GM23338 (cell line): Measurements from ENCODE around the gene ADH5. TPM values are rescaled to one million over a fixed set of nuclear protein-coding genes. Genes with fewer than 3 reads are reported as not detected.

Experiments
- ATAC-seq: fragments of 200-7000 bp; cut with Tn5 transposase; 3 replicates; pipeline ENCODE4 v1.9.1; 2020
- DNase-seq: peaks from one replicate; pipeline ENCODE4 v3.0.0-alpha.2; 2015; ENCODE audit warnings: low spot score
- H2AFZ ChIP-seq: fragments of 200-600 bp; sonication (generic); 2 replicates; pipeline ENCODE4 v1.8.0; 2016; ENCODE audit warnings: antibody characterized with exemption, mild to moderate bottlenecking, moderate library complexity
- H3F3A ChIP-seq: fragments of 200-600 bp; sonication (generic); replicated peaks from 2 replicates; pipeline ENCODE4 v1.8.0; 2017; ENCODE audit warnings: antibody characterized with exemption, mixed run types, low read depth
- H3K27ac ChIP-seq: fragments of 200-600 bp; sonication (generic); 2 replicates; pipeline ENCODE4 v1.6.1; 2016; ENCODE audit warnings: low read depth
- H3K27me3 ChIP-seq: fragments of 200-600 bp; sonication (generic); 2 replicates; pipeline ENCODE4 v1.8.0; 2016; ENCODE audit warnings: mild to moderate bottlenecking, mixed run types, moderate library complexity; ENCODE audit not compliant: insufficient read depth
- H3K36me3 ChIP-seq: fragments of 200-600 bp; sonication (generic); 2 replicates; pipeline ENCODE4 v1.8.0; 2016; ENCODE audit warnings: mild to moderate bottlenecking; ENCODE audit not compliant: insufficient read depth
- H3K4me1 ChIP-seq: fragments of 200-600 bp; sonication (generic); 2 replicates; pipeline ENCODE4 v1.8.0; 2016; ENCODE audit warnings: mild to moderate bottlenecking, moderate library complexity; ENCODE audit not compliant: insufficient read depth
- H3K4me2 ChIP-seq: fragments of 200-600 bp; sonication (generic); 2 replicates; pipeline ENCODE4 v1.7.1; 2017; ENCODE audit warnings: mixed run types
- H3K4me3 ChIP-seq: fragments of 200-600 bp; sonication (generic); 2 replicates; pipeline ENCODE4 v1.6.1; 2016; ENCODE audit warnings: mixed run types
- H3K79me2 ChIP-seq: fragments of 200-600 bp; sonication (generic); replicated peaks from 2 replicates; pipeline ENCODE4 v1.8.0; 2017; ENCODE audit warnings: mild to moderate bottlenecking; ENCODE audit not compliant: insufficient read depth
- H3K9me2 ChIP-seq: fragments of 200-600 bp; sonication (generic); 2 replicates; pipeline ENCODE4 v1.8.0; 2017; ENCODE audit not compliant: insufficient read depth
- H4K20me1 ChIP-seq: fragments of 200-600 bp; sonication (generic); replicated peaks from 2 replicates; pipeline ENCODE4 v1.8.0; 2017; ENCODE audit warnings: mild to moderate bottlenecking; ENCODE audit not compliant: insufficient read depth
- H3K27ac Mint-ChIP-seq: 2 replicates; pipeline ENCODE4 v1.8.0; 2020; ENCODE audit warnings: inconsistent platforms, mild to moderate bottlenecking, moderate library complexity, mixed read lengths
- H3K27me3 Mint-ChIP-seq: 3 replicates; pipeline ENCODE4 v1.8.0; 2022; ENCODE audit warnings: low read depth, mild to moderate bottlenecking, moderate library complexity, mixed read lengths, inconsistent platforms; ENCODE audit not compliant: insufficient read depth, poor library complexity
- H3K36me3 Mint-ChIP-seq: 3 replicates; pipeline ENCODE4 v1.8.0; 2021; ENCODE audit warnings: low read depth, mild to moderate bottlenecking, inconsistent platforms, moderate library complexity, mixed read lengths
- H3K4me1 Mint-ChIP-seq: 3 replicates; pipeline ENCODE4 v1.8.0; 2020; ENCODE audit warnings: mild to moderate bottlenecking, inconsistent platforms, mixed read lengths
- H3K4me3 Mint-ChIP-seq: 3 replicates; pipeline ENCODE4 v1.8.0; 2021; ENCODE audit warnings: moderate library complexity, mild to moderate bottlenecking, inconsistent platforms, mixed read lengths
- H3K9me3 Mint-ChIP-seq: 3 replicates; pipeline ENCODE4 v1.8.0; 2020; ENCODE audit warnings: moderate library complexity, mild to moderate bottlenecking, inconsistent platforms, mixed read lengths
- CREB1 ChIP-seq: fragments of 250-450 bp; sonication (Bioruptor Pico); IDR thresholded peaks from 2 replicates; pipeline ENCODE4 v1.5.0; 2020; ENCODE audit warnings: low read depth, mild to moderate bottlenecking, moderate library complexity
- EZH2 ChIP-seq: fragments of 200-600 bp; sonication (generic); IDR thresholded peaks from one replicate; pipeline ENCODE4 v1.8.0; 2017; ENCODE audit warnings: antibody characterized with exemption, mild to moderate bottlenecking, low read depth; ENCODE audit not compliant: unreplicated experiment
- EZH2phosphoT487 ChIP-seq: fragments of 200-600 bp; sonication (generic); IDR thresholded peaks from one replicate; pipeline ENCODE4 v1.8.1; 2018; ENCODE audit warnings: antibody characterized with exemption; ENCODE audit not compliant: unreplicated experiment
- JUNB ChIP-seq: IDR thresholded peaks from one replicate; pipeline ENCODE4 v1.6.1; 2016; ENCODE audit warnings: antibody characterized with exemption; ENCODE audit not compliant: unreplicated experiment
- NANOG ChIP-seq: IDR thresholded peaks from 2 replicates; pipeline ENCODE4 v1.6.1; 2016; ENCODE audit warnings: antibody characterized with exemption, borderline replicate concordance
- POLR2AphosphoS5 ChIP-seq: IDR thresholded peaks from 2 replicates; pipeline ENCODE4 v1.6.1; 2016; ENCODE audit warnings: antibody characterized with exemption, low read depth
- STAT1 ChIP-seq: IDR thresholded peaks from one replicate; pipeline ENCODE4 v1.6.1; 2016; ENCODE audit warnings: antibody characterized with exemption; ENCODE audit not compliant: unreplicated experiment
- ZNF114 ChIP-seq: fragments of 250-450 bp; sonication (Bioruptor Pico); IDR thresholded peaks from 2 replicates; pipeline ENCODE4 v1.5.0; 2020; ENCODE audit warnings: mild to moderate bottlenecking, moderate library complexity
- ZNF331 ChIP-seq: fragments of 250-450 bp; sonication (Bioruptor Pico); IDR thresholded peaks from 2 replicates; pipeline ENCODE4 v1.5.0; 2020; ENCODE audit warnings: low read depth, mild to moderate bottlenecking, moderate library complexity
- polyA plus RNA-seq: library from polyadenylated mRNA; unstranded; fragments of >200 nt; fragmentation: Nextera tagmentation; extraction: Ambion mirVana; gene quantifications from 2 replicates; pipeline ENCODE4 v1.2.1, GENCODE V29; 2016
- total RNA-seq: library from RNA; depleted of rRNA; stranded (reverse); fragments of >200 nt; shearing (Covaris generic); gene quantifications from 2 replicates; pipeline ENCODE4 v1.2.3, GENCODE V29; 2014
- TF ChIP-seq, protein P1 (sequence below), 2 experiments: fragments of 200-600 bp in 1 of 2; sonication (generic) in 1 of 2; conservative IDR thresholded peaks; 2 replicates each; pipeline versions ENCODE4 v1.5.1 to v1.6.1; 2016 to 2017; ENCODE audit warnings: antibody characterized with exemption in 2 of 2, low read depth in 2 of 2, mild to moderate bottlenecking in 2 of 2, moderate library complexity in 1 of 2
- TF ChIP-seq, protein P2 (sequence below): fragments of 250-450 bp; sonication (Bioruptor Pico); IDR thresholded peaks from 2 replicates; pipeline ENCODE4 v1.5.0; 2020; ENCODE audit warnings: mild to moderate bottlenecking, moderate library complexity
- TF ChIP-seq, protein P3 (sequence below): IDR thresholded peaks from 2 replicates; pipeline ENCODE4 v1.6.1; 2016; ENCODE audit warnings: antibody characterized with exemption
- TF ChIP-seq, protein P4 (sequence below): IDR thresholded peaks from one replicate; pipeline ENCODE4 v1.6.1; 2018; ENCODE audit warnings: antibody characterized with exemption; ENCODE audit not compliant: unreplicated experiment

Gene ADH5
- total and polyA plus RNA-seq, 2 experiments from 2014 or later: 224 to 250 TPM

DNA sequence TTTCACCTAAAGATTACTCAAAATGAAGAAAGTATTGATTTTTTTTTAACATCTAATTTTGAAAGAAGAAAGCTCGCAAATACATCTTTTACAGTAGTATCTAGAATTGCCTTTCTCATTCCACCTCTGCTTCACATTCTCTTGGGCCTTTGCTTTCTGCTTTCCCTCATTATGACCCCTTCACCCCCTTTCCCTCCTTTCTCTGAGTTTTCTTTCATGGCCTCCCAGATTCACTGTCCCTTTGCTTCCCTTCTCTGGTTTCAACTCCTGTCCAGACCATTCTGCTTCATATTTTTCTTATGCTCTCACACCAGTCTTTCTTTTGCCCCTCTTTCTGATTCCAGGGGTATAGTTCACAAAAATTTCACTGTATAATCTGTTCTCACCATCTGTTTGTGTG, 29.0 kb downstream of the ADH5 start:
- Histone ChIP-seq H3K27ac (no peak overlapping the region), H3K4me3 (no peak overlapping the region), H3K9me2 (no peaks in the 10 kb centered on the region), H3K27me3 (no peaks in the 10 kb centered on the region), H3K4me1 (peaks cover 3% of the 10 kb centered on the region; the same call in 1 of the 2 replicates), H4K20me1 (0 out of 2 replicates have a peak, but pooled peaks cover 13% of the 10 kb centered on the region), H2AFZ (no peak overlapping the region), H3K4me2 (no peak overlapping the region), H3F3A (no peaks in the 10 kb centered on the region), H3K36me3 (peaks cover 25% of the 10 kb centered on the region; the same call in 1 of the 2 replicates), H3K79me2 (peaks cover 16% of the 10 kb centered on the region)
- ATAC-seq (no peak), DNase-seq (no peak)
- Mint-ChIP-seq H3K4me1 (peaks cover 9% of the 10 kb centered on the region), H3K27ac (no peak overlapping the region; the same call in 1 of the 2 replicates), H3K36me3 (peaks cover 62% of the 10 kb centered on the region), H3K27me3 (peaks cover 5% of the 10 kb centered on the region), H3K4me3 (no peak overlapping the region), H3K9me3 (no peaks in the 10 kb centered on the region)
- no peak for TF ChIP-seq ZNF114
- TF ChIP-seq NANOG: no peak
- no peak for TF ChIP-seq JUNB
- TF ChIP-seq, protein P1, sequence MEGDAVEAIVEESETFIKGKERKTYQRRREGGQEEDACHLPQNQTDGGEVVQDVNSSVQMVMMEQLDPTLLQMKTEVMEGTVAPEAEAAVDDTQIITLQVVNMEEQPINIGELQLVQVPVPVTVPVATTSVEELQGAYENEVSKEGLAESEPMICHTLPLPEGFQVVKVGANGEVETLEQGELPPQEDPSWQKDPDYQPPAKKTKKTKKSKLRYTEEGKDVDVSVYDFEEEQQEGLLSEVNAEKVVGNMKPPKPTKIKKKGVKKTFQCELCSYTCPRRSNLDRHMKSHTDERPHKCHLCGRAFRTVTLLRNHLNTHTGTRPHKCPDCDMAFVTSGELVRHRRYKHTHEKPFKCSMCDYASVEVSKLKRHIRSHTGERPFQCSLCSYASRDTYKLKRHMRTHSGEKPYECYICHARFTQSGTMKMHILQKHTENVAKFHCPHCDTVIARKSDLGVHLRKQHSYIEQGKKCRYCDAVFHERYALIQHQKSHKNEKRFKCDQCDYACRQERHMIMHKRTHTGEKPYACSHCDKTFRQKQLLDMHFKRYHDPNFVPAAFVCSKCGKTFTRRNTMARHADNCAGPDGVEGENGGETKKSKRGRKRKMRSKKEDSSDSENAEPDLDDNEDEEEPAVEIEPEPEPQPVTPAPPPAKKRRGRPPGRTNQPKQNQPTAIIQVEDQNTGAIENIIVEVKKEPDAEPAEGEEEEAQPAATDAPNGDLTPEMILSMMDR (conservative IDR thresholded peaks at IDR 0.05; ENCODE audit: low read depth in 2 of 2): no peak
- no peak for TF ChIP-seq ZNF331
- TF ChIP-seq CREB1: no peak
- TF ChIP-seq, protein P2, sequence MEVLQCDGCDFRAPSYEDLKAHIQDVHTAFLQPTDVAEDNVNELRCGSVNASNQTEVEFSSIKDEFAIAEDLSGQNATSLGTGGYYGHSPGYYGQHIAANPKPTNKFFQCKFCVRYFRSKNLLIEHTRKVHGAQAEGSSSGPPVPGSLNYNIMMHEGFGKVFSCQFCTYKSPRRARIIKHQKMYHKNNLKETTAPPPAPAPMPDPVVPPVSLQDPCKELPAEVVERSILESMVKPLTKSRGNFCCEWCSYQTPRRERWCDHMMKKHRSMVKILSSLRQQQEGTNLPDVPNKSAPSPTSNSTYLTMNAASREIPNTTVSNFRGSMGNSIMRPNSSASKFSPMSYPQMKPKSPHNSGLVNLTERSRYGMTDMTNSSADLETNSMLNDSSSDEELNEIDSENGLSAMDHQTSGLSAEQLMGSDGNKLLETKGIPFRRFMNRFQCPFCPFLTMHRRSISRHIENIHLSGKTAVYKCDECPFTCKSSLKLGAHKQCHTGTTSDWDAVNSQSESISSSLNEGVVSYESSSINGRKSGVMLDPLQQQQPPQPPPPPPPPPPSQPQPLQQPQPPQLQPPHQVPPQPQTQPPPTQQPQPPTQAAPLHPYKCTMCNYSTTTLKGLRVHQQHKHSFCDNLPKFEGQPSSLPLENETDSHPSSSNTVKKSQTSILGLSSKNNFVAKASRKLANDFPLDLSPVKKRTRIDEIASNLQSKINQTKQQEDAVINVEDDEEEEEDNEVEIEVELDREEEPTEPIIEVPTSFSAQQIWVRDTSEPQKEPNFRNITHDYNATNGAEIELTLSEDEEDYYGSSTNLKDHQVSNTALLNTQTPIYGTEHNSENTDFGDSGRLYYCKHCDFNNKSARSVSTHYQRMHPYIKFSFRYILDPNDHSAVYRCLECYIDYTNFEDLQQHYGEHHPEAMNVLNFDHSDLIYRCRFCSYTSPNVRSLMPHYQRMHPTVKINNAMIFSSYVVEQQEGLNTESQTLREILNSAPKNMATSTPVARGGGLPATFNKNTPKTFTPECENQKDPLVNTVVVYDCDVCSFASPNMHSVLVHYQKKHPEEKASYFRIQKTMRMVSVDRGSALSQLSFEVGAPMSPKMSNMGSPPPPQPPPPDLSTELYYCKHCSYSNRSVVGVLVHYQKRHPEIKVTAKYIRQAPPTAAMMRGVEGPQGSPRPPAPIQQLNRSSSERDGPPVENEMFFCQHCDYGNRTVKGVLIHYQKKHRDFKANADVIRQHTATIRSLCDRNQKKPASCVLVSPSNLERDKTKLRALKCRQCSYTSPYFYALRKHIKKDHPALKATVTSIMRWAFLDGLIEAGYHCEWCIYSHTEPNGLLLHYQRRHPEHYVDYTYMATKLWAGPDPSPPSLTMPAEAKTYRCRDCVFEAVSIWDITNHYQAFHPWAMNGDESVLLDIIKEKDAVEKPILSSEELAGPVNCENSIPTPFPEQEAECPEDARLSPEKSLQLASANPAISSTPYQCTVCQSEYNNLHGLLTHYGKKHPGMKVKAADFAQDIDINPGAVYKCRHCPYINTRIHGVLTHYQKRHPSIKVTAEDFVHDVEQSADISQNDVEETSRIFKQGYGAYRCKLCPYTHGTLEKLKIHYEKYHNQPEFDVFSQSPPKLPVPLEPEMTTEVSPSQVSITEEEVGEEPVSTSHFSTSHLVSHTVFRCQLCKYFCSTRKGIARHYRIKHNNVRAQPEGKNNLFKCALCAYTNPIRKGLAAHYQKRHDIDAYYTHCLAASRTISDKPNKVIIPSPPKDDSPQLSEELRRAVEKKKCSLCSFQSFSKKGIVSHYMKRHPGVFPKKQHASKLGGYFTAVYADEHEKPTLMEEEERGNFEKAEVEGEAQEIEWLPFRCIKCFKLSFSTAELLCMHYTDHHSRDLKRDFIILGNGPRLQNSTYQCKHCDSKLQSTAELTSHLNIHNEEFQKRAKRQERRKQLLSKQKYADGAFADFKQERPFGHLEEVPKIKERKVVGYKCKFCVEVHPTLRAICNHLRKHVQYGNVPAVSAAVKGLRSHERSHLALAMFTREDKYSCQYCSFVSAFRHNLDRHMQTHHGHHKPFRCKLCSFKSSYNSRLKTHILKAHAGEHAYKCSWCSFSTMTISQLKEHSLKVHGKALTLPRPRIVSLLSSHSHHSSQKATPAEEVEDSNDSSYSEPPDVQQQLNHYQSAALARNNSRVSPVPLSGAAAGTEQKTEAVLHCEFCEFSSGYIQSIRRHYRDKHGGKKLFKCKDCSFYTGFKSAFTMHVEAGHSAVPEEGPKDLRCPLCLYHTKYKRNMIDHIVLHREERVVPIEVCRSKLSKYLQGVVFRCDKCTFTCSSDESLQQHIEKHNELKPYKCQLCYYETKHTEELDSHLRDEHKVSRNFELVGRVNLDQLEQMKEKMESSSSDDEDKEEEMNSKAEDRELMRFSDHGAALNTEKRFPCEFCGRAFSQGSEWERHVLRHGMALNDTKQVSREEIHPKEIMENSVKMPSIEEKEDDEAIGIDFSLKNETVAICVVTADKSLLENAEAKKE: no peak
- TF ChIP-seq POLR2AphosphoS5: no peak
- no peak for TF ChIP-seq EZH2
- TF ChIP-seq, protein P3, sequence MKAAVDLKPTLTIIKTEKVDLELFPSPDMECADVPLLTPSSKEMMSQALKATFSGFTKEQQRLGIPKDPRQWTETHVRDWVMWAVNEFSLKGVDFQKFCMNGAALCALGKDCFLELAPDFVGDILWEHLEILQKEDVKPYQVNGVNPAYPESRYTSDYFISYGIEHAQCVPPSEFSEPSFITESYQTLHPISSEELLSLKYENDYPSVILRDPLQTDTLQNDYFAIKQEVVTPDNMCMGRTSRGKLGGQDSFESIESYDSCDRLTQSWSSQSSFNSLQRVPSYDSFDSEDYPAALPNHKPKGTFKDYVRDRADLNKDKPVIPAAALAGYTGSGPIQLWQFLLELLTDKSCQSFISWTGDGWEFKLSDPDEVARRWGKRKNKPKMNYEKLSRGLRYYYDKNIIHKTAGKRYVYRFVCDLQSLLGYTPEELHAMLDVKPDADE: no peak
- no peak for TF ChIP-seq EZH2phosphoT487
- no peak for TF ChIP-seq STAT1
- TF ChIP-seq, protein P4, sequence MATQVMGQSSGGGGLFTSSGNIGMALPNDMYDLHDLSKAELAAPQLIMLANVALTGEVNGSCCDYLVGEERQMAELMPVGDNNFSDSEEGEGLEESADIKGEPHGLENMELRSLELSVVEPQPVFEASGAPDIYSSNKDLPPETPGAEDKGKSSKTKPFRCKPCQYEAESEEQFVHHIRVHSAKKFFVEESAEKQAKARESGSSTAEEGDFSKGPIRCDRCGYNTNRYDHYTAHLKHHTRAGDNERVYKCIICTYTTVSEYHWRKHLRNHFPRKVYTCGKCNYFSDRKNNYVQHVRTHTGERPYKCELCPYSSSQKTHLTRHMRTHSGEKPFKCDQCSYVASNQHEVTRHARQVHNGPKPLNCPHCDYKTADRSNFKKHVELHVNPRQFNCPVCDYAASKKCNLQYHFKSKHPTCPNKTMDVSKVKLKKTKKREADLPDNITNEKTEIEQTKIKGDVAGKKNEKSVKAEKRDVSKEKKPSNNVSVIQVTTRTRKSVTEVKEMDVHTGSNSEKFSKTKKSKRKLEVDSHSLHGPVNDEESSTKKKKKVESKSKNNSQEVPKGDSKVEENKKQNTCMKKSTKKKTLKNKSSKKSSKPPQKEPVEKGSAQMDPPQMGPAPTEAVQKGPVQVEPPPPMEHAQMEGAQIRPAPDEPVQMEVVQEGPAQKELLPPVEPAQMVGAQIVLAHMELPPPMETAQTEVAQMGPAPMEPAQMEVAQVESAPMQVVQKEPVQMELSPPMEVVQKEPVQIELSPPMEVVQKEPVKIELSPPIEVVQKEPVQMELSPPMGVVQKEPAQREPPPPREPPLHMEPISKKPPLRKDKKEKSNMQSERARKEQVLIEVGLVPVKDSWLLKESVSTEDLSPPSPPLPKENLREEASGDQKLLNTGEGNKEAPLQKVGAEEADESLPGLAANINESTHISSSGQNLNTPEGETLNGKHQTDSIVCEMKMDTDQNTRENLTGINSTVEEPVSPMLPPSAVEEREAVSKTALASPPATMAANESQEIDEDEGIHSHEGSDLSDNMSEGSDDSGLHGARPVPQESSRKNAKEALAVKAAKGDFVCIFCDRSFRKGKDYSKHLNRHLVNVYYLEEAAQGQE: no peak
